Caco-2 (cell line): ENCODE measurements around the gene SNX5. TPM values are rescaled to one million over a fixed set of nuclear protein-coding genes. Genes with fewer than 3 reads are reported as not detected.

Source experiments
- BruUV-seq: library from RNA; stranded (reverse); fragments of 400-500 nt; replicated peaks from 2 replicates; lab custom pipeline; 2021; lab: Mats Ljungman, UMichigan
- CTCF ChIA-PET: fragments of 300-600 bp; sonication (Branson Sonifier 250); formaldehyde crosslinking; loops from one replicate; lab custom pipeline; 2022; ENCODE audit warnings: antibody characterized with exemption; lab: Charles Lee
- POLR2A ChIA-PET: fragments of 300-600 bp; sonication (Branson Sonifier 250); formaldehyde crosslinking; loops from one replicate; lab custom pipeline; 2022; ENCODE audit warnings: antibody characterized with exemption; lab: Charles Lee
- DNase-seq, 2 experiments: peaks; one replicate each; pipeline versions ENCODE4 v3.0.0 to v3.0.0-alpha.2; 2020 to 2022
- H3K27me3 ChIP-seq: replicated peaks from 2 replicates; pipeline ENCODE4 v1.6.0; 2011; ENCODE audit warnings: low read length; ENCODE audit not compliant: control insufficient read depth, insufficient read depth
- H3K36me3 ChIP-seq: 2 replicates; pipeline ENCODE4 v1.5.1; 2011; ENCODE audit warnings: low read length; ENCODE audit not compliant: control insufficient read depth, insufficient read depth
- H3K4me1 ChIP-seq: fragments of 250-450 bp; sonication (Bioruptor Pico); 2 replicates; pipeline ENCODE4 v1.5.1; 2020; ENCODE audit warnings: mild to moderate bottlenecking
- H3K4me3 ChIP-seq: 2 replicates; pipeline ENCODE4 v1.5.1; 2011; ENCODE audit warnings: low read depth, mild to moderate bottlenecking, control low read depth, low read length
- H3K9me3 ChIP-seq: fragments of 250-450 bp; sonication (Bioruptor Pico); 2 replicates; pipeline ENCODE4 v1.5.1; 2020; ENCODE audit warnings: mild to moderate bottlenecking, moderate library complexity
- H3K27ac Mint-ChIP-seq: one replicate; pipeline ENCODE4 v1.8.0; 2022; ENCODE audit warnings: mixed read lengths; ENCODE audit not compliant: unreplicated experiment
- H3K27me3 Mint-ChIP-seq: one replicate; pipeline ENCODE4 v1.8.0; 2022; ENCODE audit warnings: mixed read lengths; ENCODE audit not compliant: insufficient read depth, unreplicated experiment
- H3K36me3 Mint-ChIP-seq: one replicate; pipeline ENCODE4 v1.8.0; 2022; ENCODE audit warnings: mild to moderate bottlenecking, mixed read lengths; ENCODE audit not compliant: insufficient read depth, unreplicated experiment
- H3K4me1 Mint-ChIP-seq: one replicate; pipeline ENCODE4 v1.8.0; 2022; ENCODE audit warnings: low read depth, mixed read lengths; ENCODE audit not compliant: unreplicated experiment
- H3K4me3 Mint-ChIP-seq: one replicate; pipeline ENCODE4 v1.8.0; 2022; ENCODE audit warnings: mild to moderate bottlenecking, moderate library complexity, mixed read lengths; ENCODE audit not compliant: unreplicated experiment
- H3K9me3 Mint-ChIP-seq: one replicate; pipeline ENCODE4 v1.8.0; 2022; ENCODE audit warnings: mixed read lengths; ENCODE audit not compliant: unreplicated experiment
- intact Hi-C: fragments of 100-400 bp; cut with micrococcal nuclease; formaldehyde crosslinking; loops from one replicate; pipeline ENCODE4 v1.10.0; 2022; ENCODE audit not compliant: unreplicated experiment
- total RNA-seq: library from RNA; stranded (reverse); gene quantifications from 2 replicates; pipeline ENCODE4 v1.2.3, GENCODE V29; 2022
- TF ChIP-seq, protein P1 (sequence below), 2 experiments: fragments of 200-600 bp in 1 of 2; IDR thresholded peaks; 1 replicate in 1 of 2; 2 replicates in 1 of 2; pipeline versions ENCODE4 v1.5.1 to v1.8.0; 2011 to 2022; ENCODE audit warnings: antibody characterized with exemption in 1 of 2, control low read depth in 1 of 2, inconsistent platforms in 1 of 2, low read depth in 1 of 2, low read length in 1 of 2, mild to moderate bottlenecking in 1 of 2, moderate library complexity in 1 of 2; ENCODE audit not compliant: insufficient read depth in 1 of 2, severe bottlenecking in 1 of 2, unreplicated experiment in 1 of 2

SNX5 gene
- total RNA-seq, 1 experiment from 2014 or later: 299 TPM

DNA sequence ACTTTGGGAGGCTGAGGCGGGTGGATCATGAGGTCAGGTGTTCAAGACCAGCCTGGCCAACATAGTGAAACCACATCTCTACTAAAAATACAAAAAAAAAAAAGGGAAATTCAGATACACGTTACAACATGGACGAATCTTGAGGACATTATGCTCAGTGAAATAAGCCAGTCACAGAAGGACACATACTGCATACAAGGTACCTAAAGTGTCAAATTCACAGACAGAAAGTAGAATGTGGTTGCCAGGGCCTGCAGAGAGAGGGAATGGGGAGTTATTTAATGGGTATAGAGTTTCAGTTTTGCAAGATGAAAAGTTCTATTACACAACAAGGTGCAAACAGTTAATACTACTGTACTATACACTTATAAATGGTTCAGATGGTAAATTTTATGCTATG is 75.1 kb downstream of the SNX5 start:
- ChIA-PET POLR2A (no interaction called here), CTCF (no interaction called here)
- Histone ChIP-seq H3K4me1 (no peaks in the 10 kb centered on the region; the same call in 1 of the 2 replicates), H3K36me3 (no peaks in the 10 kb centered on the region), H3K27me3 (no peaks in the 10 kb centered on the region), H3K9me3 (peaks cover 23% of the 10 kb centered on the region), H3K4me3 (no peak overlapping the region)
- Mint-ChIP-seq H3K36me3 (no peaks in the 10 kb centered on the region), H3K27ac (no peak overlapping the region), H3K9me3 (peaks cover 42% of the 10 kb centered on the region), H3K4me1 (peaks cover 18% of the 10 kb centered on the region), H3K4me3 (no peak overlapping the region), H3K27me3 (no peaks in the 10 kb centered on the region)
- no peak for DNase-seq
- TF ChIP-seq, protein P1, sequence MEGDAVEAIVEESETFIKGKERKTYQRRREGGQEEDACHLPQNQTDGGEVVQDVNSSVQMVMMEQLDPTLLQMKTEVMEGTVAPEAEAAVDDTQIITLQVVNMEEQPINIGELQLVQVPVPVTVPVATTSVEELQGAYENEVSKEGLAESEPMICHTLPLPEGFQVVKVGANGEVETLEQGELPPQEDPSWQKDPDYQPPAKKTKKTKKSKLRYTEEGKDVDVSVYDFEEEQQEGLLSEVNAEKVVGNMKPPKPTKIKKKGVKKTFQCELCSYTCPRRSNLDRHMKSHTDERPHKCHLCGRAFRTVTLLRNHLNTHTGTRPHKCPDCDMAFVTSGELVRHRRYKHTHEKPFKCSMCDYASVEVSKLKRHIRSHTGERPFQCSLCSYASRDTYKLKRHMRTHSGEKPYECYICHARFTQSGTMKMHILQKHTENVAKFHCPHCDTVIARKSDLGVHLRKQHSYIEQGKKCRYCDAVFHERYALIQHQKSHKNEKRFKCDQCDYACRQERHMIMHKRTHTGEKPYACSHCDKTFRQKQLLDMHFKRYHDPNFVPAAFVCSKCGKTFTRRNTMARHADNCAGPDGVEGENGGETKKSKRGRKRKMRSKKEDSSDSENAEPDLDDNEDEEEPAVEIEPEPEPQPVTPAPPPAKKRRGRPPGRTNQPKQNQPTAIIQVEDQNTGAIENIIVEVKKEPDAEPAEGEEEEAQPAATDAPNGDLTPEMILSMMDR (IDR thresholded peaks at IDR 0.05; ENCODE audit: insufficient read depth in 1 of 2, low read depth in 1 of 2, low read length in 1 of 2, severe bottlenecking in 1 of 2, unreplicated experiment in 1 of 2): no peak
- BruUV-seq: no TSS peak
- intact Hi-C loops: loop anchor here (10.0 kb wide), 1 partner anchor 389 kb away; no protein-coding TSS in a partner anchor

DNA sequence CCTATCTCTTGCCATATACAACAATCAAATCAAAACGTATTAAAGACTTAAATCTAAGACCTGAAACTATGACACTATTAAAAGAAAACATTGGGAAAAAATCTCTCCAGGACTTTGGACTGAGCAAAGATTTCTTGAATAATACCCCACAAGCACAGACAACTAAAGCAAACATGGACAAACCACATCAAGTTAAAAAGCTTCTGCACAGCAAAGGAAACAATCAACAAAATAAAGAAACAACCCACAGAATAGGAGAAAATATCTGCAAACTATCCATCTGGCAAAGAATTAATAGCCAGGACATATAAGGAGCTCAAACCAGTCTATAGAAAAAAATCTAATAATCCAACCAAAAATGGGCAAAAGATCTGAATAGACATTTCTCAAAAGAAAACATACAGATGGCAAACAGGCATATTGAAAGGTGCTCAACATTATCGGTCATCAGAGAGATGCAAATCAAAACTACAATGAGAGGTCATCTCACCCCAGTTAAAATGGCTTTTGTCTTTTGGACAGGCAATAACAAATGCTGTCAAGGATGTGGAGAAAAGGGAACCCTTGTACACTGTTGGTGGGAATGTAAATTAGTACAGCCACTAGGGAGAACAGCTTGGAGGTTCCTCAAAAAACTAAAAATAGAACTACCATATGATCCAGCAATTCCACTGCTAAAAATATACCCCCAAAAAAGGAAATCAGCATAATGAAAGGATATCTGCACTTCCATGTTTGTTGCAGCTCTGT is 76.2 kb downstream of the SNX5 start:
- Mint-ChIP-seq H3K9me3 (peaks cover 44% of the 10 kb centered on the region), H3K4me3 (no peak overlapping the region), H3K36me3 (no peaks in the 10 kb centered on the region), H3K4me1 (peaks cover 18% of the 10 kb centered on the region), H3K27ac (no peak overlapping the region), H3K27me3 (no peaks in the 10 kb centered on the region)
- POLR2A ChIA-PET: no interaction called here
- Histone ChIP-seq H3K4me1 (no peaks in the 10 kb centered on the region; the same call in 1 of the 2 replicates), H3K4me3 (no peak overlapping the region), H3K36me3 (no peaks in the 10 kb centered on the region), H3K27me3 (no peaks in the 10 kb centered on the region), H3K9me3 (peaks cover 24% of the 10 kb centered on the region)
- CTCF ChIA-PET: interaction anchor here (0.7 kb wide), 1 partner anchor 182 kb away, joined by 3 read pairs; no protein-coding TSS in a partner anchor
- BruUV-seq: no TSS peak
- intact Hi-C loops: loop anchor here (10.0 kb wide), 1 partner anchor 388 kb away; no protein-coding TSS in a partner anchor
- DNase-seq: no peak
- TF ChIP-seq, protein P1 (IDR thresholded peaks at IDR 0.05; ENCODE audit: insufficient read depth in 1 of 2, low read depth in 1 of 2, low read length in 1 of 2, severe bottlenecking in 1 of 2, unreplicated experiment in 1 of 2): no peak

Other genes starting within 250 kb of the SNX5 start
- 44.3 and 50.5 TPM in 2 replicates for gene MGME1, start 224 bp upstream of the SNX5 start, total RNA-seq
- gene OVOL2, start 89.1 kb upstream of the SNX5 start, total RNA-seq: 8.8 and 11.5 TPM in 2 replicates
- gene KAT14, start 169.1 kb upstream of the SNX5 start, total RNA-seq: 77.1 and 83.2 TPM in 2 replicates
- 30.2 and 30.9 TPM in 2 replicates for gene PET117, start 169.1 kb upstream of the SNX5 start, total RNA-seq